GM21825 (cell line): ENCODE data around the gene APBA2.

ENCODE experiments used
- ATAC-seq: cut with Tn5 transposase; IDR thresholded peaks from one replicate; pipeline ENCODE4 v1.9.1; 2021; ENCODE audit warnings: mild to moderate bottlenecking, moderate library complexity; ENCODE audit not compliant: unreplicated experiment

The APBA2 gene

DNA sequence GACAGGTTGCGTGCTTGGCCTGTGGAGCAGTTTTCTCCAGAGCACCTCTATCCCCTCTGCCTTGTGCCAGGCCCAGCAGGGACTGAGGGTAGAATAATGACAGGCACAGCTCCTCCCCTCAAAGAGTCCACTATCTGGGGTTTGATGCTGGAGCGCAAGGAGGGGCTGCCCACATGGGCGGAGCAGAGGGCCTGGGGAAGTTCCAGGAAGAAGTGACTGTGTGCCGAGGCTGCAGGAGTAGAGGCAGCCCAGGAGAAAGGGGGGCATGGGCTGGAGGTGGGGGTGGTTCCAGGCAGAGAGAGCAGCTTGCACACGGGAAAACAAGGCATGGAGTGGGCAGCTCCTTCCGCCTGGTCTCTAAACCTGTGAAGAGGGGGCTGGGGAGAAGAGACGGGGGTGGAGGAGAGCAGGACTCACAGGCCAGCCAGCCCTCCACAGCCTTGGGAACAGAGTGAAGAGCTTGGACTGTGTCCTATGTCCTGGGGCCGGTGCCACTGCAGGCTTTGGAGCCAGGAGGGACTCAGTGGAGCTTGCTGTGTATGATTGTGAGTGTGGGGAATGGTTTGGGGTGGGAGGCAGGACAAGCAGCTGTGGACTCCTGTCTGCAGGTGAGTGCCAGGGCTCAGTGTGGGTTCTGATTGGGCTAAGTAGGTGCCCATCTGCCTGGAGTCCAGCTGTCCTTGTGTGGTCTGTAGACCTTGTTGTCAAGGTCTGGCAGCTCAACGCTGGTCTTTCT is 48.1 kb downstream of the APBA2 start:
- ATAC-seq = no peak

DNA sequence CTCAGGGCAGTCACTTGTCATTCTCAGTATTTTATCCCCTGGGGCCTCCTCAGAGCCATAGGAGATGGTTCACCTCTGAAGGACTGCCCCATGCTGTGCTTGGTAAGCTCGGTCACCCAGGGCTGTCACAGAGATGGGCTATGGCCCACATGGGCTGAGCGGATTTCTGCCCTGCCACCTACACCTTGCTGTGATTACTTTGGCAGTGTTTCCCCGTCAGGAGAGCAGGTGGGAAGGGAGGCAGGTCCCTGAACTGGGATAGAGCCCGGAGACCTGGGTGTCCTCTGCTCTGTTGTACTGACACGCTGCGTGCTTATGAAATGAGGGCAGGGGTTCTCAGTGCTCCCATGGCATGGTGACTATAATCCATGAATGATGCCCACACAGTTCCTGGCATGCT is 48.9 kb downstream of the APBA2 start:
- ATAC-seq = no peak

DNA sequence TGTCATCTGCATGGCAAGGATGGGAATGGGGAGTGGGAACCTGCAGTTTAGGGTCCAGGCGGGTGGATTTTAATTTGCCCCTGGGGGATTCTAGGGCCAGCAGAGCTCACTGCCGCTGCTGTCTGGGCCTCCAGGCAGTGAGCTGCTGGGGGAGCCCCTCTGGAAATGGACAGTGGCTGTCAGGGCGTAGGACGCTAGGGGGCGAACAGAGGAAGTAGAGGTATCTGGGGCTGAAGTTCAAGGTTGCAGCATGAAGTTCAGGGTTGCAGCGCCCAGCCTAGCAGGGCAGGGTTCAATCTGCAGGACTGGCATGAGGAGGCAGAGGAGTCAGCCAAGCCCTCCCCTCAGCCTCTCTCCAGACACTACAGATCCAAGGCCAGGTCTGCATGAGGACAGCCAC is 49.5 kb downstream of the APBA2 start:
- no peak for ATAC-seq

DNA sequence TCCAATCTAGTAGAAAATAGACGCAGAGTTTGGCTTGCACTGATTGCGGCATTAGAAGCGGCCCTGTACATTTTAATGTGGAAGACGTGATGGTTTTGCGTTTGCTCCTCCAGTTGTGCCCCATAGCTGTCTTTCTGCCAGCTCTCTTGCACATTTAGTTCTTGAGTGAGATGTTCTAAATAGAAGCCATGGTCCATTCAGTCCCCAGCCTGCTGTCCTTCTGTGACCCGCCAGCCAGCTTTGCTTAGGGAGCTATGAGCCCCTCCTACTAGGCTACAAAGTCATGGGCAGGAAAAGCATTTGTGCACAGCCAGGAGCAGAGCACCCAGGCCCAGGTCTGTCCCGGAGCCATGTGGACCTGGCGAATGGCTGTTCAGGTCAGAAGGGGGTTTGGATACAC is 50.3 kb downstream of the APBA2 start:
- ATAC-seq = no peak

DNA sequence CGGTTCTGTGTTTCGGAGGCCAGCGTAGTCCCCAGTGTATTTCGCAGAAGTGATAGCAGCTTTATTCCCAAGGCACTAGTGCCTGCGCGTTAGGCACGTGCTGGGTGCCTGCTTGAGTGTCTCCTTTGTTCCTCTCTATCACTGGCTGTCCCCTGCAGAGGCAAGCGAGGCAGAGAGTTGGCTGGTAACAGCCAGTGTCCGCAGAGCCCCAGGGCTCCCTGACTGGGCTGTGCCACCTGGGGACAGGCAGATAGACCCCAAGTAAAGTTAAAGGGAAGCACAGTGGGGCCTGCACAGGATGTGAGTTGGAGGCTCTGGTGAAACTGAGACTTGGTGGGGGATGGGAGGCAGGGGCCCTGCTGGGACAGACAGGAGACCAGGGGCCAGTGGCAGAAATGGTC is 50.7 kb downstream of the APBA2 start:
- no peak for ATAC-seq

DNA sequence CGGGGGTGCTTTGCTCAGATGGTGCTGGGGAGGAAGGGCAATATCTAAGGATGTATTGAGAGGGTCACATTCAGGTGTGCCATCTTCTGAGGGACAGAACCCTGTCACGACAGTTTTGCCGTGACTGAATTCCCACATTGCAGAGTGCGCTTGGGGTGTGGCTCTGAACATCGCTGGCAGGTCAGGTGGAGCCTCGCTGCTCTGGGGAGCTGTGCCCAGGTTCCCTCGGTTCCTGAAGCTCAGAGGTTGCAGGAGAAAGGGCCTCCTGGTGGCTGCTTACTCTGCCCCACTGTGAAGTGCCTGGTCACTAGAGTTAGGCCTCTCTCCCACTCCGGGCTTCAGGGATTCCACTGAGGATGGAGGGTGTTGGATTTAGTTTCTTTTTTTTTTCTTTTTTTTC is 51.5 kb downstream of the APBA2 start:
- no peak for ATAC-seq

DNA sequence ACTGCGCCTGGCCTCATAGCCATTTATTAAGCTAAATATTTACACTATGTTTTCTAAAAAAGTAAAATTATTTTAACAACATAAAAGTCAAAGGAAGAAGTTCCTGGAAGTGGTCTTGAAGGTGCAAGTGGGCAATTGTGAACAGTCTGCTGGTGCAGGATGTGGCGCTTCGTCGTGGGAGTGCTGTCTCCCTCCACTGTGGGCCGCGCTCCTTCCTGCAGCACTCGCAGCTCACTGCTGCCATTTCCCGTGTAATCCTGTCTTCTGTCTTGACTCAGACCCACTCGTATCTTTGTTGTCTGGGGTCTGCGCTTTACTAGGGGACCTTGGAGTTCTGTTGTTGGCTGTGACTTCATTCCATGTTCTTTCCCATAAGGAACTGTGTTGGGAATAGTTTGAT is 56.3 kb downstream of the APBA2 start:
- no peak for ATAC-seq

DNA sequence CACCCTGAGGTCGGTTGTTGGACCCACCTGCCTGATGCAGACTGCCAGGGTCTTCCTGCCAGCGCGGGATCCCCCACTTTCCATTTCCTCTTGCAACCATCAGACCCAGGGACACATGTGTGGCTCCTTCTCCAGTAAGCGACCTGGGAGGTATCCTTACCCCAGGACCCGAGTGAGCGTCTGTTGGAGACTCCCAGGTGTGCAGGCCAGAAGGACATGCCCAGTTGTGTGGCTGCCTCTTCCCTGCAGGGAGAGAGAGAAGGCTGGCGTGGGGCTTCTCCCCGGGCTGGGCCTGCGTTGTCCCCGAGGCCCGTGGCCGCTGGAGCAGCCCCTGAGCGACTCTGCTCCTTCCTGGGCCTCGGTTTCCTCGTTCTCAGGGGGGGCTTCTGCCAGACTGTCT is 56.8 kb downstream of the APBA2 start:
- ATAC-seq = no peak

DNA sequence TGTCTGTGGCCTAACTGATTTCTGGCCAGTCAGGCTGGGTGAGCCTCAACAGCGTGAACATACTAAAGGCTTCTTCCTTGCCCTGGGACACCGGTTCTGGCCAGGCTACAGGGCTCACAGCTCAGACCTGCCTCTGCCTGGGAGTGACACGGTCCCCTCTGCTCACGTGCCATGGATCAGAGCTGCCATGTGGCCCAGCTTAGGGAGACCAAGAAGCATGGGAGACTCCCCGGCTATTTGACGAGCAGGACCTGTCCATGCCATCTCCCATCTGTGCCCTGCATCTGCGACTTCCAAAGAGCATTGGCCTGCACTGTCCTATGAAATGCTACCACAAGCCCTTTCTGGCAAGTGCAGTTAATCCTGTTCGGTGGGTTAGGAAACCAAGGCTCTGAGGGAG is 57.4 kb downstream of the APBA2 start:
- ATAC-seq = no peak

DNA sequence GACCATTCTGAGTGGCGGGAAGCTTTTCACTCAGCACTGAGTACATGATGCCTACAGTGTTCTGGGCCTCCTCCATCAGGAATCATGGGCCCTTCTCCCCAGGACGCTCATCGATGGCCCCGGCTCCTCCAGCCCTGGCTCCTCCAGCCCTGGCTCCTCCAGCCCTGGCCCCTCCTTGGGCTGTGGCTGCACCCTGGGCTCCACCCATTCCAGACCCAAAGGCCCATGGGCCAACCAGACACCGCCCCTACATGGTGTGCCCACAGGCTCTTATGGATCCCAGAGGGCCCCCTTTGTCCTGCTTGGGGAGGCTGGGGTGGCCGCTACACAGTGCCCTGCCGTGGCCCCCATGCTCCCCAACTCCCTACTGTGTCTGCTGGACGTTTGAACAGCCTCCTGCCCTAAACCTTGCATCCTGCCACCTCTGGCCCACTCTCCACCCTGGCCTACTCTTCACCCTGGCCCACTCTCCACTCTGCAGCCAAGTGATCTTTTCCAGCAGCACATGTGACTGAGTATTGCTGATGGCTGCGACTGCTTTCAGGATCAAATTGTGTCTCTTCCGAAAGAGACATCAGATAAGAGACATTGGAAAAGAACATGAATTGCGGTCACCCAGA is 57.9 kb downstream of the APBA2 start:
- ATAC-seq = no peak

DNA sequence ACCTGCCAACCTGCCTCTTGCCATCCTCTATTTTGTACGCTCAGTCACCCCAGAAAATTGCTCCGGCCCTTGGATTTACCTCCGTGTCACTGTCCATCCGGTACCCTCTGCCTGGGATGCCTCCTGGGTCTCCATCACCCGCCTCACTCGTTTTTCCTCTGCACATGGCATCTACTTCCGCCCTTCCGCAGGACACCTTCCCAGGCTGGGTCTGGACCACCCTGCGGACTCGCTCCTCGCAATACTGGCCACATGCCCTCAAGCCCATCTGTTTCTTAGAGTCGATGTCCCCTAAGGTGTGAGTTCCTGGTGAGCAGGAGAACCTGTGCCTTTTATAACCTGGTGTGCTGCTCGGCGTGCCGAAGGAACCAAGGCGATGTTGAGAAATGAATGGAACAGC is 58.5 kb downstream of the APBA2 start:
- ATAC-seq = no peak

DNA sequence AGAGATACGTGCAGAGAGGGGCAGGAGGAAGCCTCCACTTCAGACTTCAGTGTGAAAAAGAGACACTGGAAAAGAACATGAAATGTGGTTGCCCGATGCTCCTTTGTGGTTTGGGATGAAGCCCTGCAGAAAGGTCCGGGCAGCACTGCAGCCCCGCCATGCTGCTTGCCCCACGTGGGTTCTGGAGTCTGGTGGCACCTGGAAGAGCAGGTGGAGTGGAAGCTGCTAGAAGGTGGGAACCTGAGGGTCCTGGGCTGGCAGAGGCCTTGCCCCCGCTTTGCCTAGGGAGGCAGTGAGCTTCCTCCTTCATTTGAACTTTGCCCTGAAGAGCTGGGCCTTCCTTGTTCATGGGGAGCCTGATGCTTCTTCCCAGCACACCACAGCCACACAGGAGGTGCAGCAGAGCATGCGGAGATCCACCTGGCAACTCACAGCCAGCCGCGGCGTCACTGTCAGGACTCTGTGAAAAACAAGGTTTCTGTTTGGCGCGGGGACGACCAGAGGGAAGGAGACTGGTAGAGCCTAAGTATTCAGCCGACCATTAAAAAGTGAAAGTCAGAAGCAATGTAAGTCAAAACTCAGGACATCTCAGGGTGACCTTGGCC is 59.0 kb downstream of the APBA2 start:
- no peak for ATAC-seq

DNA sequence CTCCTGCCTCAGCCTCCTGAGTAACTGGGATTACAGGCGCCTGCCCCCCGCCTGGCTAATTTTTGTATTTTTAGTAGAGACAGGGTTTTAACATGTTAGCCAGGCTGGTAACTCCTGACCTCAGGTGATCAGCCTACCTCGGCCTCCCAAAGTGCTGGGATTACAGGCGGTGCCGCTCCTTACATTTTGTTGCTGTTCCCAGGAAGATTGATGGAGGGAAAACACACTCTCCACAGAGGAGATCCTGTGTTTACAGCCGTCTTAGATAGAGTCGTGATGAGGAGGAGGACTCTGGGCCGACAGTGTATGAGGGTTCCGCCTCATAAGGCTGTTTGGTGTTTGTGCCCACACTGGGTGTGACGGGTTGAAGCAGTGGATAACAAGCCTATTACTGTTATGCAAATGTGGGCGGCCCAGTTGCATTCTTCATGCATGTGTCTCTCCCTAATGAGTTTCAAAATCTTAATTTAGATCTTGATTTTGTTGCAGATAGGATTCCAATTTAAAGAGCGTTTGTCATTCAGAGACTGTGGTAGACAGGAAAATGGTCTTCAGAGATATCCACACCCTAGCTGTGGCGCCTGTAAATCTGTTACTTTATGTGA is 60.0 kb downstream of the APBA2 start:
- no peak for ATAC-seq

DNA sequence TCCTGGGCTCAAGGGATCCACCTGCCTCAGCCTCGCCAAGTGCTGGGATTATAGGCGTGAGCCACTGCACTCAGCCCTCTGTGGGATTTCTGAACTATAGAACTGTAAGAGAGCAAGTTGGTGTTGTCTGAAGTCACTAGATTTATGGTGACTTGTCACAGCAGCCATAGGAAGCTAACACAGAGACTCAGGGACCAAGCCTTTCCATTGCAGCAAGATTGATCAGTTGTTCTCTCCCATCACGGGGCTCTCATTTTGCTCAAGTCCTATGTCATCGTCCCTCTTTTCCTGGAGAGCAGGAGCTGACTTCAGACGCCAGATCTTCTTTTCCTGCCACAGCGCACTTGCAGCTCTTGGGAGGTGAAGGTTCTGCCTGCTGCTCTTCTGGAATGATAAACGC is 61.0 kb downstream of the APBA2 start:
- ATAC-seq = no peak

DNA sequence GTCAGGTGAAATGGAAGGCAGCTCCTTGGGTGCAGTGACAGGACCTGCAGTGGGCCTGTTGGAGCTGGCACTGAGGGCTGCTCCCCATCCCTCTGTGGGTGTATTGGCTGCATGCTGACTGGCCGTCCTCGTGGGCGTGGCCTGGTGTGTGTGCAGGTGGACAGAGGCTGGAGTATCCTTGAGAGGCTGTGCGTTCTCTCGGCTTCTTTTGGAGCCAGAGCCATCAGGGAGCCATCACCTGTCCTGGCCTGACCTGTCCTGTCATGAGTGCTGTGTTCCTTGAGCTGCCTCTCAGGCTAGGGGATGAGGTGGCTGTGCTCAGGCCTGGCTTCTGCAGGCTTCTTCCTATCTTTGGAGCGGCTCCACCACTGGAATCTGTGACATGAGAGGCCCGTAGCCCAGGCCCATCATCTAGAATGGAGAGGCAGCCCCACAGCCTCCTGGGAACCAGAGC is 61.5 kb downstream of the APBA2 start:
- ATAC-seq = no peak

DNA sequence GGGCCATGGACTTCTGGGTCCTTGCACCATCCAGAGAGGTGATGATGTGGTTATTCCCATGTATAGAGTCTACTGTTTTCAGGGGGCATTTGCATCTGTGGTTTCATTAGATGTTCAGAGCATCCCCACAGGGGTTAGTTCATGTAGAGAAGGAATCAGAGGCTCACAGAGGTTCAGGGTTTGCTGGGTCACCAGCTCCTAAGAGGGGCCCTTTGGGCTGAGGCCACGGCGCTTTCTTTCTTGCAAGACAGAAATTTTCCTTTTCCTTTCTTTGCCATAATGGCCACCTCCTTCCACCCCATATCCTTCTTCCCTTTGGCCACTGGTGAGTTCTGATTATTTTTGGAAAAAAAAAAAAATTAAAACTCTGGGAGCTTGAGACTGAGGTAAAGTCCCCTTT is 62.3 kb downstream of the APBA2 start:
- no peak for ATAC-seq

DNA sequence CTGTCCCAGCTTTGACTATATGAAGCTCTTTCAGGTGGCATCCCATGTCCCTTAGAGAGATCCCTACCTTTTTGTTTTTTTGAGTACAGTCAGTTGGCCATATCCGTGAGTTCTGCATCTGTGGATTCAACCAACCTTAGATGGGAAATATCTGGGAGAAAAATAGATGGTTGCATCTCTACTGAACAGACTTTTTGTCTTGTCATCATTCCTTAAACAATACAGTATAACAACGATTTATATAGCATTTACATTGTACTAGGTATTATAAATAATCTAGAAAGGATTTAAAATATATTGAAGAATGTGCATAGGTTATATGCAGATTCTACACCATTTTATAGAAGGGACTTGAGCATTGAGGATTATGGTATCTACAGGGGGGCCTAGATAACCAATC is 65.1 kb downstream of the APBA2 start:
- ATAC-seq = no peak

DNA sequence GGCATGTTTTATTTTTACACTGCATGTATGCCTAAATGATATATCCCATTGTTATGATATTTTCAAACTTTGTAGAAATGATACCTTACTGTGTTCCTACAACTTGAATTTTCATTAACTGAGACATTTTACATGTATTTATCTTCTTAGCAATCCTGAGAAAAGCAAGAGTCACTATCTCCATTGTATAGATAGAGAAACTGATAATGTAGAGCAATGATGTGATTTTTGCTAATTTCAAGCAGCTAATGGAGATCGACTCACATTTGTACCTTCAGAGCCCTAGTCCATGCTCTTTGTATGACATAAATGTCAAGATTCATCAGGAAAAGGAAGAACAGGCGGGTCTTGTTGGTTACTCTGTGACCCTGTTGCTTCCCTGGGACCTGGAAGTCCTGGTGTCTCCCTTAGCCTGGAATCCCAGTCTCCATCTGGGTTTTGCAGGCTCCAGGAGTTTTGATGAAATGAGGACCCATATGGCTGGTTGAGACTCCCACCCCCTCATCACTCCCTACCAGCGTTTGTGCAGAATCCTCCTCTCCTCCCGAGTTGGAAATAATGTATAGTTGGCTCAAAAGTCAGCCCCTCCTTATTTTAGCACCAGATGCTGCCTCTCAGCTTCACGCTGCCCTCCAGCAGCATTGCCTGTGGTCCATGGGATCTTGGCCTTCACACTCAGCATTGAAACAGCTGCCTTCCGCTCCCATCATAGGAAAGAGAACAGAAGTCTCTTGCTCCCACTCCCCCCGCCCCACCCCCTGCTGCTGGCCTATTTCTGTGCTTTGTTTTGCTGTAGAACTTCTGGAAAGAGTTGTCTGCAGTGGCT is 67.1 kb downstream of the APBA2 start:
- no peak for ATAC-seq

DNA sequence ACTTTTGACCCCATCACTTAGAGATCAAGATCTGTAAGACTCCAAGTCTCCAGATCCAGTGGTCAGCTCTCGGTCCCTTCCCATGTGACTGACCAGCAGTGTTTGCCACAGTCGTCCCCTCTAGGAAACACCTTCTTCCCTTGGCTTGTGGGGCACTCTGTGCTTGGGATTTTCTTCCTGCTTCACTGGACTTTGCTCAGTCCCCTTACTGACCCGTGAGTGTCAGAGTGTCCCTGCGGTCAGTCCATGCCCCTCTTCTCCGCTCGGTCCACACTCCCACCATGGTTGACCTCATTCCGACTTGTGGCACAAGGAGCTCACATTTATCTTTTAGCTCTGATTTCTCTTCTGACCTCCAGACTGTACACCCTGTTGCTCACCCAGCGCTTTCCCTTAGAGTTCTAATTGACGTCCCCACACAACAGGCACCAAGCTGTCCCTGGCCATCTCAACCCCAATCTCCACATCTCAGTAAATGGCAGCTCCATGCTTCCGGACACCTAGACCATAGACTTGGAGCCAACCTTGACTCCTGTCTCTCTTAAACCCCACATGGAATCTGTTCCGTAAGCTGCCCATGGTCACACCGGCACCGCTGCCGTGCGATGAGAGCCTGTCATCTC is 67.9 kb downstream of the APBA2 start:
- no peak for ATAC-seq

DNA sequence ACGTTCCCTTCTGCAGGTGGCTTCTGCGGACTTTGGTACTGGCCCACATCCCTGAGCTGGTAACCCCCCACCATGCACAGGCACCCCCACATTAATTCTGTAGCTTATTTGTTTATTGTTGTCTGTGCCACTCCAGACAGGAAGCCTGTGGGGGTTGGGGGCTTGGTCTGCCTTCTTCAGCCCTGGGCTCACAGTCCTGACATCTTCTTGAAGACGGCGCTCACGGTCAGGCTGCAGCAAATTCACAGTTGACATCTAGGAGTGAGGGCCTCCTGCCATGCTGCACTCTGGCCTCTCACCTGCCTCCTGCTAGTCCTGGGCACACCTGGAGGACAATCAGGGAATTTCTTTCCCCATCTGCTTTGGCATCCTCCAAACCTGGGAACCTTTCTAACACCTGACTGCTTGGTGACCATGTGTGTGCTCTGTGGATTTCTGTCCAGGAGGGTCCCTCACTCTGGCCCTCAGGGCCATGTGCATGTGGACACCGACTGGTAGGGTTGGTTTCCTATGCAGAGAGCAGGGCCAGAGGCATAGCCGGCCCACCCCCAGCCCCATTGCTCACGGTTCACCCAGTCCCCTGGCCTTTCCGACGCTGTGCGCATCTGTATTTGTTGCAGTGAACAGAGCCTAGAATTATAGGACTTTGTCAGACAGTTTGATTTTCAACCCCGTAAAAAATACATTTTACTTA is 68.8 kb downstream of the APBA2 start:
- no peak for ATAC-seq
